HepG2 (cell line): ENCODE data around the gene SIRT7.

Source experiments
- MYC ChIP-seq: sonication (generic); formaldehyde crosslinking; IDR thresholded peaks from 2 replicates; pipeline ENCODE4 v1.9.0; 2021; ENCODE audit warnings: missing genetic modification reagents, borderline replicate concordance
- SMAD3 ChIP-seq: sonication (generic); formaldehyde crosslinking; IDR thresholded peaks from 2 replicates; pipeline ENCODE4 v1.4.0; 2020; ENCODE audit warnings: missing genetic modification reagents
- SMC3 ChIP-seq: IDR thresholded peaks from 2 replicates; pipeline ENCODE4 v1.6.1; 2011; ENCODE audit warnings: low read length, improper control_type of control experiment
- TCF7L2 ChIP-seq: IDR thresholded peaks from 2 replicates; pipeline ENCODE4 v1.6.1; 2011; ENCODE audit warnings: mild to moderate bottlenecking, low read depth, low read length, moderate library complexity
- TF ChIP-seq, protein P1 (sequence below): sonication (generic); formaldehyde crosslinking; IDR thresholded peaks from 2 replicates; pipeline ENCODE4 v1.5.0; 2020; ENCODE audit warnings: mild to moderate bottlenecking, missing genetic modification reagents, moderate library complexity
- TF ChIP-seq, protein P2 (sequence below): IDR thresholded peaks from 2 replicates; pipeline ENCODE4 v1.6.1; 2012; ENCODE audit warnings: inconsistent platforms

DNA sequence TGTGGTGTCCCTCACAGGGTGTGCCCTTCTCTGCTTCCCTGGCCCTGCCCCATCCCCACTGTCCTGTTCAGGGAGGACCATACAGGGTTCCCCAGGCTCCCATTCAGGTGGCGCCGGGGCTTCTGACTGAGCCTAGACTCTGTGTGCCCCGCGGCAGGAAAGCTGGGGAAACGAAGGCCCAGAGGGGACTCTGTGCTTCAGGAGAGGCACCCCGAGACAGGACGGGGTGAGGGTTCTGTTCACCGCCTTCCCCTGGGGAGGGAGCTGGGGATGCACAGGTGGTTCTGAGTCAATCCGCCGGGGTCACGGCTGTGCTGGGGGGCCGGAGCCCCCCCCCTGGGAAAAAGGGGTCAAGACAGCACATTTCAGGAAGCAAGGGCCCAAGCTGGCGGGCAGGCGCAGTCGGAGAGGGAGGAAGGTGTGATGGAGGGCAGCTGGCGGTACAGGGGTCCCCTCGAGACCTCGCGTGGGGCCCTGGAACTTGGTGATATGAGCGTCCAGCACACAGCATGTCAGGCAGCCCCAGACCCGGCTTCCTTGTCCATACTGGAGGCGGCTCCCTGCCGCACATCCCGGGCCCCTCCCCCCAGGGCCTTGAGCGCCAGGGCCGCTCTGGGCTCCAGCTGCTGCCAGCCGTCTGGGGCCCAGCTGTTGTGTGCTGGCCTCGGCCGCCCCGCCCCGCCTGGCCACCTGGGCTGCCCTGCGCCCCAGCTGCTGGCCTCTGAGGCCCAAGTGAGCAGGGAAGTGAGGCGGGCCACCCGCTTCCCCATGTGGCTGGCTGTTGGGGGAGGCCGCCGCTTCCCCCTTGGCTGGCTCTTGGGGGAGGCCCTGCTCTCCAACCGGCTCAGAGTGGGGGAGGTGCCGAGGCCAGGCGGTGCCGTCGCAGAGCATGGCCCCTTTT lies 48.6 kb upstream of the SIRT7 start:
- TF ChIP-seq, protein P1, sequence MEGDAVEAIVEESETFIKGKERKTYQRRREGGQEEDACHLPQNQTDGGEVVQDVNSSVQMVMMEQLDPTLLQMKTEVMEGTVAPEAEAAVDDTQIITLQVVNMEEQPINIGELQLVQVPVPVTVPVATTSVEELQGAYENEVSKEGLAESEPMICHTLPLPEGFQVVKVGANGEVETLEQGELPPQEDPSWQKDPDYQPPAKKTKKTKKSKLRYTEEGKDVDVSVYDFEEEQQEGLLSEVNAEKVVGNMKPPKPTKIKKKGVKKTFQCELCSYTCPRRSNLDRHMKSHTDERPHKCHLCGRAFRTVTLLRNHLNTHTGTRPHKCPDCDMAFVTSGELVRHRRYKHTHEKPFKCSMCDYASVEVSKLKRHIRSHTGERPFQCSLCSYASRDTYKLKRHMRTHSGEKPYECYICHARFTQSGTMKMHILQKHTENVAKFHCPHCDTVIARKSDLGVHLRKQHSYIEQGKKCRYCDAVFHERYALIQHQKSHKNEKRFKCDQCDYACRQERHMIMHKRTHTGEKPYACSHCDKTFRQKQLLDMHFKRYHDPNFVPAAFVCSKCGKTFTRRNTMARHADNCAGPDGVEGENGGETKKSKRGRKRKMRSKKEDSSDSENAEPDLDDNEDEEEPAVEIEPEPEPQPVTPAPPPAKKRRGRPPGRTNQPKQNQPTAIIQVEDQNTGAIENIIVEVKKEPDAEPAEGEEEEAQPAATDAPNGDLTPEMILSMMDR, result peak; percentile 41
- peak; percentile 80; the same call in 1 of the 2 replicates for TF ChIP-seq SMAD3 (CRISPR knock-in tag)
- TF ChIP-seq TCF7L2, result no peak
- TF ChIP-seq MYC (CRISPR knock-in tag), result peak; percentile 97
- no peak for TF ChIP-seq SMC3
- TF ChIP-seq, protein P2, sequence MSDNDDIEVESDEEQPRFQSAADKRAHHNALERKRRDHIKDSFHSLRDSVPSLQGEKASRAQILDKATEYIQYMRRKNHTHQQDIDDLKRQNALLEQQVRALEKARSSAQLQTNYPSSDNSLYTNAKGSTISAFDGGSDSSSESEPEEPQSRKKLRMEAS, result peak; percentile 88
